SK-N-SH (cell line): Measurements from ENCODE around the gene DGKI.

Source experiments
- CTCF ChIP-seq: fragments of 200-600 bp; sonication (generic); IDR thresholded peaks from 2 replicates; pipeline ENCODE4 v1.6.1; 2017; ENCODE audit warnings: antibody characterized with exemption, mild to moderate bottlenecking, moderate library complexity
- EP300 ChIP-seq, 2 experiments: IDR thresholded peaks; 2 replicates each; pipeline versions ENCODE4 v1.4.0 to v1.6.1; 2012; ENCODE audit warnings: borderline replicate concordance in 1 of 2, low read depth in 1 of 2, low read length in 1 of 2
- FOXJ3 ChIP-seq: sonication (generic); formaldehyde crosslinking; IDR thresholded peaks from 2 replicates; pipeline ENCODE4 v1.5.1; 2020; ENCODE audit warnings: mild to moderate bottlenecking, missing genetic modification reagents
- GABPA ChIP-seq: IDR thresholded peaks from 2 replicates; pipeline ENCODE4 v1.4.0; 2012; ENCODE audit warnings: low read depth, mild to moderate bottlenecking
- MAX ChIP-seq: IDR thresholded peaks from 2 replicates; pipeline ENCODE4 v1.4.0; 2012; ENCODE audit warnings: low read depth
- TCF12 ChIP-seq: IDR thresholded peaks from 2 replicates; pipeline ENCODE4 v1.4.0; 2012
- USF2 ChIP-seq: fragments of 150-350 bp; IDR thresholded peaks from 2 replicates; pipeline ENCODE4 v1.6.1; 2017; ENCODE audit warnings: antibody characterized with exemption, low read length, low read depth, borderline replicate concordance

GRCh38 chr7:137873524-137873923 lies 26.8 kb upstream of the DGKI start:
- no peak for TF ChIP-seq CTCF
- TF ChIP-seq TCF12: peak; percentile 57
- 0 out of 2 replicates have a peak, but pooled peaks have one; percentile 15 for TF ChIP-seq MAX
- TF ChIP-seq EP300 (IDR thresholded peaks at IDR 0.05; ENCODE audit: borderline replicate concordance in 1 of 2, low read depth in 1 of 2, low read length in 1 of 2): no peak
- no peak for TF ChIP-seq GABPA
- TF ChIP-seq USF2: no peak
- TF ChIP-seq FOXJ3 (CRISPR knock-in tag): no peak
